HG03045 (cell line): ENCODE data around the gene LITAF.
"Not testable (repeated sequence)": the region's sequence is repeated elsewhere in the genome, so short reads cannot be mapped to it uniquely, and the experiment has no call there.

Experiments used
- ATAC-seq: cut with Tn5 transposase; IDR thresholded peaks from one replicate; pipeline ENCODE4 v1.9.1; 2021; ENCODE audit warnings: mild to moderate bottlenecking, moderate library complexity; ENCODE audit not compliant: unreplicated experiment

Gene LITAF

GRCh38 chr16:11576427-11577289 lies 10.1 kb downstream of the LITAF start:
- no peak for ATAC-seq

DNA sequence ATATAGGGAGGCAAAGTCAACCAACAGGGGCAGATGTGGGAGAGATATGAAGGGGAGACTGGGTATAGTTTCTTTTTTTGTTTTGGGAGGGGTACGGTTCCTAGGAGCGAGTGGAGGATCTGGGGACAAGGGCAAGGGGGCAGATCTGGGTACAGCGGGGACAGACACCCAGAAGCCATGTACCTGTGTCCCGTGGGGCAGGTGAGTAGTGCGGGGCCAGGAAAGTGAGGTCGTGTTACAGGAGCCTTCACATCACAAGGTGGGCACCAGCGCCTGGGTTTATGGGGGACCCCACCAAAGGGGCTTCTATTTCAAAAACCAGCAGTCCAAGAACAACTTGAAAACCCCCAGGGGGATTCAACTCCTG lies 11.5 kb downstream of the LITAF start:
- ATAC-seq, result no peak

DNA sequence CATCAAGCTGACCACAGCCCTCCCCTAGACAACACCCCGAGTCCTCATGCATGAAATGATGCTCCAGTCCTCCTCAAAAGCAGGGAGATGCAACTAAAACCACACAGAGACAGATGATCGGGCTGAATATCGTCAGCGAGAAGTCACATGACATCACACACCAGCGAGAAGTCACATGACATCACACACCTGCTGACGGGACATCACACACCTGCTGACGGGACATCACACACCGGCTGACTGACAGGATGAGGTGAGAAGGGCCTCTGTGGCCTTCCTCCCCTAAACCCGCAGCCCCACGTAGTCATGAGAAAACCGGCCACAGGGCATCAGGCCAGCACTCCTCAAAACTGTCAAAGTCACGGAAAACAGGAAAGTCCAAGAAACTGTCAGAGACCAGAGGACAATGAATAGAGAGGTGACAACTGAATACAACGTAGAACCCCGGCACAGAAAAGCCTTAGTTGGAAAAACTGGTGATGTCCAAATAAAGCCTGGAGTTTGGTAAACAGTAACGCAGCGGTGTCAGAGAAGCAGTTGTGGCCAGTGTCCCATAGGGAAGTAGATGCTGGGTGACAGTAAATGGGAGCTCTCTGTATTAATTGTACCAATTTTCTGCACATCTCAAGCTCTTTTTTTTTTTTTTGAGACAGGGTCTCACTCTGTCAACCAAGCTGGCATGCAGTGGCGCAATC lies 14.3 kb downstream of the LITAF start:
- no peak for ATAC-seq

- ATAC-seq, result no peak
Observed at GRCh38 chr16:11571549-11571948, 15.2 kb downstream of the LITAF start.

- ATAC-seq, result no peak
Observed at GRCh38 chr16:11570806-11571205, 15.9 kb downstream of the LITAF start.

- ATAC-seq, result no peak
Observed at GRCh38 chr16:11570258-11570657, 16.5 kb downstream of the LITAF start.

- no peak for ATAC-seq
Observed at GRCh38 chr16:11566398-11566797, 20.3 kb downstream of the LITAF start.

- no peak for ATAC-seq
Observed at GRCh38 chr16:11565665-11566064, 21.1 kb downstream of the LITAF start.

DNA sequence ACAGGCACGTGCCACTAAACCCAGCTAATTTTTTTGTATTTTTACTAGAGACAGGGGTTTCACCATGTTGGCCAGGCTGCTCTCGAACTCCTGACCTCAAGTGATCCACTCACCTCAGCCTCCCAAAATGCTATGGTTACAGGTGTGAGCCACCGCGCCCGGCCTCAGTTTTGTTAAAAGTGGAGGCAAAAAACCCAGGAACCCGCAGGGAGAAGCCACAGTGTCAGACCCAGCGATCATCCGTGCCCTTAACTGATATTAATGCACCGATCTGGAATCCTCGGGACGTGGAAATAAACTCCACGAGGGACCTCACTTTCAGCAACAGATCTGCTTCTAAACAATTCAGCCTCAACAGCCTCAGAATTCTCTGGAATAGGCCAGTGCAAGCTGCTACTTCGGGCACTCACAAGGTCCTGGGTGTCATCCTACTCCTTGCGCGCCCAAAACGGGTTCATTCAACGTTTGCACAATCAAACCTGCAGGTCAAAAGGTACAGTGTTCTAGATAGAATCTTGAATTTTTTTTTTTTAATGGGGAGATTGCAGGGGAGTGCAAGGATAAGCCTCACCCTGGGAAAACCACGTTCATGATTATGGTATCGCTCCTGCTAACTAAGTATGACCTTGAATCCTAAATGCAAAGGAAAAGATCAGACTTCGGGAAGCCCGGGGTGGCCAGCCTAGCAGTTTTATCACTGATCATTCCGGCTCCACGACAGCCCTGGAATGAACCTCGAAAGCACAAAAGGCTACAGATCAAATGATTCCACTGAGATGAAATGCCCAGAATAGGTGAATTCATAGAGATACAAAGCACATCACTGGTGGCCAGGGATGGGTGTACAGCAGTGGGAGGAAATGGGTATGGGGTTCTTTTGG lies 22.4 kb downstream of the LITAF start:
- no peak for ATAC-seq

- no peak for ATAC-seq
Observed at GRCh38 chr16:11563493-11564040, 23.2 kb downstream of the LITAF start.

DNA sequence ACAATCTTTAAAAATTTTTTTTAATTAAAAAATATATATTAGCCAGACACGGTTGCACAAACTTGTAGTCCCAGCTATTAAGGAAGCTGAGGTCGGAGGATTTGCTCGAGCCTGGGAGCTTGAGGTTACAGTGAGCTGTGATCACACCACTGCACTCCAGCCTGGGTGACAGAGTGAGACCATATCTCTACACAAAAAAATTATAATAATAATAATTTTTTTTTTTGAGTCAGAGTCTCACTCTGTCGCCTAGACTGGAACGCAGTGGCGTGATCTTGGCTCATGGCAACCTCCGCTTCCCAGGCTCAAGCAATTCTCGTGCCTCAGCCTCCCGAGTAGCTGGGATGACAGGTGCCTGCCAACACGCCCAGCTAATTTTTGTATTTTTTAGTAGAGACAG lies 23.8 kb downstream of the LITAF start:
- no peak for ATAC-seq

GRCh38 chr16:11562411-11562810 lies 24.3 kb downstream of the LITAF start:
- no peak for ATAC-seq

DNA sequence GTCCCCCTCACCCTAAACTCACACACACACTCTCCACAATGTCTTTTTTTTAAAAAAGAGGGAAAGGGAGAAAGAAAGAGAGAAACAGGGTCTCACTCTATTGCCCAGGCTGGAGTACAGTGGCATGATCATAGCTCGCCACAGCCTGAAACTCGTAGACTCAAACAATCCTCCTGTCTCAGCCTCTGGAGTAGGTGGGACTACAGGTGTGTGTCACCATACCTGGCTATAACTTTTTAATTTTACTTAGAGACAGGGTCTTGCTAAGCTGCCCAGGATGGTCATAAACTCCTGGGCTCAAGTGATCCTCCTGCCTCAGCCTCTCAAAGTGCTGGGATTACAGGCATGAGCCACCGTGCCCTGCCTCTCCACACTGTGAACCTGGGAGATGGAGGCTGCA lies 24.9 kb downstream of the LITAF start:
- no peak for ATAC-seq

GRCh38 chr16:11561454-11561805 lies 25.3 kb downstream of the LITAF start:
- ATAC-seq, result no peak

- ATAC-seq, result no peak
Observed at GRCh38 chr16:11560701-11561453, 25.8 kb downstream of the LITAF start.

DNA sequence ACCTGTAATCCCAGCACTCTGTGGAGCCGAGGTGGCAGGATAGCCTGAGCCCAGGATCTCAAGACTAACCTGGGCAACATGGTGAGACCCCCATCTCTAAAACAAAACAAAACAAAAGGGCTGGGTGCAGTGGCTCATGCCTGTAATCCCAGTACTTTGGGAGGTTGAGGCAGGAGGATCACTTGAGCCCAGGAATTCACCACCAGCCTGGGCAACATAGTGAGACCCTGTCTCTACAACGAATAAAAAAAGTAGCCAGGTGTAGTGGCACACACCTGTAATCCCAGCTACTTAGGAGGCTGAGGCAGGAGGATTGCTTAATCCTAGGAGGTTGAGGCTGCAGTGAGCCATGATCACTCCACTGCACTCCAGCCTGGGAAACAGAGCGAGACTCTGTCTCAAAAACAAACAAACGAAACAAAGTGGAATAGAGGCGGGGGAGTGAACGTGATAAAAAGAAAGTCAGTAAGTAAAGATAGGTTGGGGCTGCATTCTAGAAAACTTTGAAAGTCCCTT lies 28.4 kb downstream of the LITAF start:
- ATAC-seq, result not testable (repeated sequence)

GRCh38 chr16:11557801-11558200 lies 28.9 kb downstream of the LITAF start:
- no peak for ATAC-seq

- ATAC-seq, result no peak
Observed at GRCh38 chr16:11556945-11557720, 29.6 kb downstream of the LITAF start.

DNA sequence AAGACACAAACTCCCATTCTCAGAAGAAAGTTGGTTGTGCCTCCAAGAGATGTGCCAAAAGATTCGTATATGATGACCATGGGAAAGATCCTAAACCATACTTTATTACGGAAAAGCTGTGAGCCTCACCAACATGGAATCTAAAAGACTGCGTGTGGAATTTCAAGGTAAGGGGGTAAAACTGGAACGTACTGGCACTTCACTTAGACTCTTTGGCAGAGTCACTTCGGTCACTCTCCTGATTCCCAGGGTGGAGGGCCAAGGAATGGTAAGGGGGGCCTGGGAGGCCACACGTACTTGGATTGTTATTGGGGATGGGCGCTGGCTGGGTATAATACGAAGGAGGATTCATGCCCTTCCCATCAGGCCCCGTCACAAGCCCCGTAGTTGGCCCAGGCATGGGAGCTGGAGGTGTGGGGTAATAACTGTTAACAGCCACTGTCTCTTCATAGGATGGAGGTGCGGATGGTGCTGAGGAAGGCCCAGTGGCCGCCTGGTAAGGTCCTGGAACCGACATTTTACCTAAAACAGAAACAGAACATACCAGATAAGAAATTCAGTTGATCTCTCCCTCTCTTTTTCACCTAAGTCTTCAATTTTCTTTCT lies 30.4 kb downstream of the LITAF start:
- no peak for ATAC-seq
